Suprapubic skin (tissue), 3 donors: Measurements from ENCODE around the gene PPP2R5C.

Source experiments
- CTCF ChIP-seq, 2 donors: fragments of 200-600 bp in 1 of 2; fragments of 450-650 bp in 1 of 2; sonication (generic) in 1 of 2; IDR thresholded peaks; one replicate each; pipeline ENCODE4 v1.5.1; 2016 to 2019; ENCODE audit warnings: antibody characterized with exemption in 2 of 2, mild to moderate bottlenecking in 1 of 2, moderate library complexity in 1 of 2
- POLR2A ChIP-seq, 2 donors: fragments of 450-650 bp; IDR thresholded peaks; one replicate each; pipeline ENCODE4 v1.6.1; 2017; ENCODE audit warnings: antibody characterized with exemption in 2 of 2, mild to moderate bottlenecking in 2 of 2, moderate library complexity in 2 of 2

GRCh38 chr14:101833045-101833444, 71.5 kb downstream of the PPP2R5C start:
- TF ChIP-seq CTCF (IDR thresholded peaks at IDR 0.05) (no peak), POLR2A (IDR thresholded peaks at IDR 0.05) (no peak)
